Activated CD4-positive, alpha-beta T cell treated with anti-CD3 and anti-CD28 coated beads, Interleukin-2, amount 10 ng/mL, durations not matched to agents 7 days and 5 days (primary cell): ENCODE results near the gene WNT3. TPM values are rescaled to one million over a fixed set of nuclear protein-coding genes. Genes with fewer than 3 reads are reported as not detected.

Experiments used
- CTCF ChIA-PET: fragments of 350-600 bp; sonication (Branson Sonifier 250); formaldehyde crosslinking; loops from one replicate; lab custom pipeline; 2021; ENCODE audit warnings: antibody characterized with exemption; lab: Charles Lee
- POLR2A ChIA-PET: fragments of 350-600 bp; sonication (Branson Sonifier 250); formaldehyde crosslinking; loops from one replicate; lab custom pipeline; 2021; ENCODE audit warnings: antibody characterized with exemption; lab: Charles Lee
- DNase-seq: peaks from one replicate; pipeline ENCODE4 v3.0.0-alpha.2; 2020
- H3K27ac Mint-ChIP-seq: one replicate; pipeline ENCODE4 v1.8.0; 2021; ENCODE audit warnings: mild to moderate bottlenecking, moderate library complexity, mixed read lengths
- H3K27me3 Mint-ChIP-seq: one replicate; pipeline ENCODE4 v1.8.0; 2021; ENCODE audit warnings: mixed read lengths
- H3K36me3 Mint-ChIP-seq: one replicate; pipeline ENCODE4 v1.8.0; 2021; ENCODE audit warnings: low read depth, mixed read lengths
- H3K4me1 Mint-ChIP-seq: one replicate; pipeline ENCODE4 v1.8.0; 2021; ENCODE audit warnings: mixed read lengths
- H3K4me3 Mint-ChIP-seq: one replicate; pipeline ENCODE4 v1.8.0; 2021; ENCODE audit warnings: mild to moderate bottlenecking, moderate library complexity, mixed read lengths
- H3K9me3 Mint-ChIP-seq: one replicate; pipeline ENCODE4 v1.8.0; 2021; ENCODE audit warnings: mixed read lengths
- total RNA-seq, 2 experiments: library from RNA; stranded (reverse); gene quantifications; one replicate each; pipeline ENCODE4 v1.2.3, GENCODE V29; 2021

WNT3 gene, protein sequence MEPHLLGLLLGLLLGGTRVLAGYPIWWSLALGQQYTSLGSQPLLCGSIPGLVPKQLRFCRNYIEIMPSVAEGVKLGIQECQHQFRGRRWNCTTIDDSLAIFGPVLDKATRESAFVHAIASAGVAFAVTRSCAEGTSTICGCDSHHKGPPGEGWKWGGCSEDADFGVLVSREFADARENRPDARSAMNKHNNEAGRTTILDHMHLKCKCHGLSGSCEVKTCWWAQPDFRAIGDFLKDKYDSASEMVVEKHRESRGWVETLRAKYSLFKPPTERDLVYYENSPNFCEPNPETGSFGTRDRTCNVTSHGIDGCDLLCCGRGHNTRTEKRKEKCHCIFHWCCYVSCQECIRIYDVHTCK
- not detected for total RNA-seq

DNA sequence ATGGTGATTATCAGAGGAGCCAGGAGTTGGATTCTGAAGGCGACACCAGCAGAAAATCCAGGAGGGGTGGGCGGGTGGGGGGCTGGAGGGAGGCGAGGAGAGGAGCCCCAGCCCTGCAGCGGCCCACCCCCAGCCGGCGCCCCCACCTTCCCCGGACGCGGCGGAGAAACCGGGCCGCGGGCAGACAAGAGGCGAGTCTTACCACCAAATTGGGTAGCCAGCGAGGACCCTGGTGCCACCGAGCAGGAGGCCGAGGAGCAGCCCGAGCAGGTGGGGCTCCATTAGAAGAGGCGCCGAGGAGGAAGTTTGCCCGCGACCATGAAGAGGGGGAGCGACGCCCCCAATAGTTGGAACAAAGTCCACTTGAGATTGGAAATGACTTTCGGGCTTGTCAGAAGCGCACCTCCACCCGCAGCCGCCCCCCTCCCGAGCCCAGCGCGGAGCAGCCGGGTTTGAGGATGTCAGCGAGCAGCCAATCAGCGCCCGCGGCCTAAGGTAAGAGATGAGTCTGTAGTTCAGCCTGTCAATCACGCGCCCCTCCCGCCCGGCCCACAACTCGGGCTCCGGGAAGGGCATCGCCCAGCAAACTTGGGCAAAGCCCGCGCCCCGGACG, at the start of gene WNT3:
Gene WNT3, minus strand, starts transcription at position 377 of the 613 bp plus-strand sequence. Its CDS starts 95 bp downstream, at position 282.
- Mint-ChIP-seq H3K27me3 (peaks cover 77% of the 10 kb centered on the region), H3K36me3 (no peaks in the 10 kb centered on the region), H3K27ac (no peak within 1 kb of the TSS), H3K4me1 (peaks cover 16% of the 10 kb centered on the region), H3K4me3 (peak within 1 kb of the TSS; percentile 54), H3K9me3 (no peaks in the 10 kb centered on the region)
- peak; percentile 49 for DNase-seq
- ChIA-PET POLR2A (no interaction called here), CTCF (no interaction called here)

DNA sequence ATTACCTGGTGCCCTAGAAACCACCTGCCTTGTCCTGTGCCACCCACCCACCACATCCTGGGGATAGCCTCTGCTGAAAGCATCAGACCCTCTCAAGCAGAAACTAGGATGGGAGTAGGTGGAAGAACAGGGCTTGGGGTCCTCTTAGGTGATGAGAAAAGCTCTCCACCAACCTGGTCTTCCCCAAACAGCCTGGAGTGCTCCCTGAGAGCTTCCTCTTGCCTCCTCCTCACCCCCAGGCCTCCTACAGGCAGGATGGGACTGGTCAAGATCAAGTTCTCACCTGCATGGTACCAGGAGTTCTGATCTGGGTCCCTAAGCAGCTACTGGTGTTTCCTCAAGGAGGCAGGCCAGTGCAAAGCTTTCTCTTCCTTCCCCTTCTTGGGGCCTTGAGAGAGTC, 48.3 kb upstream of the WNT3 start:
- H3K4me1 Mint-ChIP-seq, result peaks cover 5% of the 10 kb centered on the region
- no peaks in the 10 kb centered on the region for H3K9me3 Mint-ChIP-seq
- peaks cover 12% of the 10 kb centered on the region for H3K27me3 Mint-ChIP-seq
- POLR2A ChIA-PET, result no interaction called here
- H3K36me3 Mint-ChIP-seq, result no peaks in the 10 kb centered on the region
- CTCF ChIA-PET, result interaction anchor here (0.6 kb wide), 1 partner anchor 194 kb away, joined by 3 read pairs; no protein-coding TSS in a partner anchor
- no peak overlapping the region for H3K4me3 Mint-ChIP-seq
- H3K27ac Mint-ChIP-seq, result no peak overlapping the region
- no peak for DNase-seq

DNA sequence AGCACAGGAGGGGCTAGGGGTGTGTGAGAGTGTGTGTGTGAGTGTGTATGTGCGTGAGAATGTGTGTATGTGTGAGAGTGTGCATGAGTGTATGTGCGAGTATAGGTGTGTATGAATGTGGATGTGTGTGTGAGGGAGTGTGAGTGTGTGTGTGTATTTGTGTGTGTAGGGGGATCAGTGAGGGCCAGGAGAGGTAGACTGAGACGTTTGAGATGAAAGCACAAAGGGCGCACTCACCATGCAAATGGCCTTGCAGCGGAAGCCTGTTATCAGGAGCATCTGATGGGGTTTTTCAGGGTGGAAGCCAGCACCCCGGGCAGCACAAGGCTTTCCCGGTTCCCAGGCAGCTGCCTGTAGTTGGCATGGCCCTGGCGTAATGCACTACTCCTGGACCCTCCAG, 47.8 kb upstream of the WNT3 start:
- Mint-ChIP-seq H3K27me3 (peaks cover 12% of the 10 kb centered on the region), H3K9me3 (no peaks in the 10 kb centered on the region), H3K36me3 (no peaks in the 10 kb centered on the region), H3K27ac (no peak overlapping the region), H3K4me3 (no peak overlapping the region), H3K4me1 (peaks cover 5% of the 10 kb centered on the region)
- CTCF ChIA-PET, result no interaction called here
- POLR2A ChIA-PET, result no interaction called here
- DNase-seq, result no peak

DNA sequence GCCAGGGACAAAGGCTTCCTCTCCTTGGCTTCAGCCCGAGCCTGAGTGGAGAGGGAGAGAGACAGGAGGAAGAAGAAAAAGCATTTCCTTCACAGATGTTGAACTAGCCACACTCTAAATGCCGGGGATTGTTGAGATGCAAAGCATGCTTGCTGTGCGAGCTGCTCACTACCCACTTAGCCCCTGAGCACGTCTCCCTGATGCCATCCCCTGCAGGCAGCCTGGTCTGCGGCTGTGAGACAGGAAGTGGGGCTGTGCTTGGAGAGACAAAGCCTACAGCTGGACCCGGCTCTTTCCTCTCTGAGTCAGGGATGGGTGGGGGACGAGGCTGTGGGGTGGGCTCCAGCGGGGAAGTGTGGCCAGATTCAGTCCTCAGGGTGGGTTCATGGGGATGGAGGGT, 46.6 kb upstream of the WNT3 start:
- Mint-ChIP-seq H3K4me1 (peaks cover 5% of the 10 kb centered on the region), H3K4me3 (no peak overlapping the region), H3K9me3 (no peaks in the 10 kb centered on the region), H3K36me3 (no peaks in the 10 kb centered on the region), H3K27me3 (peaks cover 12% of the 10 kb centered on the region), H3K27ac (no peak overlapping the region)
- DNase-seq, result no peak
- POLR2A ChIA-PET, result no interaction called here
- CTCF ChIA-PET, result no interaction called here

DNA sequence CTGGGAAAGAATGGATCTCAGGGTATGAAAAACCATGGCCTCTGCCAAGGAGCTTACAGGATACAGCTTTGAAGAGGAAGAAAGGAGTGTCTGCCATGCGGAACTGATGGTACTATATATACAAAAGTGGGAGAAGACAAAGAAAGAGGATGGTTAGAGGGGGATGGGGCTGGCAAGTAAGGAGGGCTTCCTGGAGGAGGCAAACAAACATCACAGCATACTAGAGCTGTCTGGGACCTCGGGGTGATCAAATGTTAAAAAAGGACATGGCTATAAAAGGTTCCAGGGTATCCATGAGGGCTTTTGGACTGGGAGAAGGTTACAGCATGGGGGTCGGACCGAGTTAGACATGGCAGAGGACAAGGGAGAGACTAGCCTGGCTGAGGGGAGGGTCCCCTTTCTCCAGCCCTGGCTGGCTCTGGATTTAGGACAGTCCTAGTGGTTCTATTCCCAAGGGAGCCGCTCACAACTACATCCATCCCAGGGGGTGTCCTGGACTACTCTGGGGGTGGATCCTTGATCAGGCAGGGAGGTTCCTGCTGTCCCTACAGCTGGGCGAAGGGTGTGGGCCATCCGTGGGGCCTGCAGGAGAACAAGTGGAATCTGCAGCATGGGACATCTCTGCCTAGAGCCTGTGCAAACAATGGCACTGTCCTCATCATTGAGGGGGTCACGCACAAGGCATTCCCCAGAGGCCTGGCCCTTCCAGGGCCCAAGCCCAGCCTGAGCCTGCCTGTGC, 45.1 kb upstream of the WNT3 start:
- peaks cover 5% of the 10 kb centered on the region for H3K4me1 Mint-ChIP-seq

DNA sequence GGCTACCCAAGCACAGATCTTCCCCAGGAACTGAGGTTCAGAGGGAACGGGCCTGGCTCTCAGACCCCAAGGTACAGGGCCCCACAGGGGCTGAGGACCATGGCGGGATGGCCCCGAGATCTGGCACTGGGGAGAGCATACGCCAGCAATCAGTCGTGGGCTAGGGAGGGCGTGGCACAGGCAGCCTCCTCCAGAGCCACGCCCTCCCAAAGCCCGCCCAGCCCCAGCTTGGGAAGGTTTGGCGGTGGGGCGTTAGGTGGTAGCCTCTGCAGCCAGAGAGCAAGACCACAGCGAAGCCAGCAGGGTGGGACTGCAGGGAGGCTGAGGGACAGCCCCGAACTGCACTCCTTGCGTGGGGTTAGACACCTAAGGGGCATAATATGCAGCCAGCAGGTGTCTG, 44.5 kb upstream of the WNT3 start:
- Mint-ChIP-seq H3K36me3 (no peaks in the 10 kb centered on the region), H3K27me3 (peaks cover 12% of the 10 kb centered on the region), H3K9me3 (no peaks in the 10 kb centered on the region), H3K27ac (no peak overlapping the region), H3K4me3 (no peak overlapping the region), H3K4me1 (peaks cover 5% of the 10 kb centered on the region)
- ChIA-PET POLR2A (no interaction called here), CTCF (no interaction called here)
- no peak for DNase-seq

More for the DNA sequence above, 45.1 kb upstream of the WNT3 start:
- no peak for DNase-seq
- POLR2A ChIA-PET, result no interaction called here
- Mint-ChIP-seq H3K9me3 (no peaks in the 10 kb centered on the region), H3K27me3 (peaks cover 12% of the 10 kb centered on the region), H3K4me3 (no peak overlapping the region), H3K36me3 (no peaks in the 10 kb centered on the region), H3K27ac (no peak overlapping the region)
- CTCF ChIA-PET, result no interaction called here

DNA sequence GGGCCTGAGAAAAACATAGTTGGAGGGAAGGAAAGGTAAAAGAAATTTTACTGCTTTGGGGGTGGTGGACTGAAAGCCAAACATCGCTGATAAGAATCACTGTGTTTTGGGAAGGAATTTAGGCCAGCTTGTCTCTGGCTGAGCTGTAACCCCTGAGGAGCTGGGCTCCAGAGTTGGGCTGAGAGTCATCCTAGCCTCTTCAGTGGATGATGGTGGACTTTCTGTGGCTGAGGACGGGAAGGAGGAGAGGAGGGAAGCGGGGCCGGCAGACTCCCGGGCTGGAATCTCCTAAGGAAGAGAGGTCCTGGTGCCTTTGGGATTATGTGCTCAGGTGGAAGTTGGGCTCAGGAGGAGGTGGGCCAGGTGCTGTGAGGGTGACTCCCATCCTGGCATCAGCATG, 41.5 kb upstream of the WNT3 start:
- no peak overlapping the region for H3K27ac Mint-ChIP-seq
- no peaks in the 10 kb centered on the region for H3K36me3 Mint-ChIP-seq
- CTCF ChIA-PET, result interaction anchor here (0.8 kb wide), 1 partner anchor 11 kb away, joined by 4 read pairs; no protein-coding TSS in a partner anchor
- no peak for DNase-seq
- POLR2A ChIA-PET, result no interaction called here
- H3K4me3 Mint-ChIP-seq, result no peak overlapping the region
- peaks cover 1% of the 10 kb centered on the region for H3K4me1 Mint-ChIP-seq
- no peaks in the 10 kb centered on the region for H3K9me3 Mint-ChIP-seq
- peaks cover 23% of the 10 kb centered on the region for H3K27me3 Mint-ChIP-seq

DNA sequence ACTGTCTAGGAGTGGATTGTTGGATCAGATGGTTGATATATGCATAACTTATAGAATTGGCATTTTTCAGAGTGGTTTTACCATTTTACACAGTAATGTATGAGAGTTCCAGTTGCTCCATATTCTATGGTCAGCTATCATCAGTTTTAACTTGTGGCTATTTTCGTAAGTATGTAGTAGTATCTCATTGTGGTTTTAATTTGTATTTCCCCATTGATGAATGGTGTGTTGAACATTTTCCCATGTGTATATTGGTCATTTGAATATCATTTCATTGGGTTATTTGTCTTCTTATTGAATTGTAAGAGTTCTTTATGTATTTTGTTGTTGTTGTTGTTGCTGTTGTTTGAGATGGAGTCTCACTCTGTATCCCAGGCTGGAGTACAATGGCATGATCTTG, 39.1 kb upstream of the WNT3 start:
- ChIA-PET CTCF (no interaction called here), POLR2A (no interaction called here)
- Mint-ChIP-seq H3K4me1 (peaks cover under 1% of the 10 kb centered on the region), H3K27me3 (peaks cover 28% of the 10 kb centered on the region), H3K36me3 (no peaks in the 10 kb centered on the region), H3K27ac (no peak overlapping the region), H3K4me3 (no peak overlapping the region), H3K9me3 (no peaks in the 10 kb centered on the region)
- no peak for DNase-seq

DNA sequence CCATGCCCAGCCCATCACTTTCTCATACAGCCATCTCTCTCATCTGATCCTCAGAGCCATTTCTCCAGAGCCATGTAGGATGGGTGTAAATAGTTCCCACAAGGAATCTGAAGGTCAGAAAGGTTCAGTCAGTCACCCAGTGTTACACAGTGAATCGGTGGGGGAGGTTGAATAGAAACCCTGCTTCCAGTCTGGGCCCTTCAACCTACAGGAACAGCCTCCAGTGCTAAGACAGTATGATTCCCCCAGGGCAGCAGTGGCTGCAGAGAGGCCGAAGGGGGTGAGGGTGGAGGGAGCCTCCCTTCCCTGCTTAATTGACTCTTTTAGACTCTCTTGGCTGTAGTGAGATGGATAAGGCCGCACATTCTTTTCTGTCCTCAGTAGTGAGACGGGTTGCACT, 36.5 kb upstream of the WNT3 start:
- CTCF ChIA-PET, result no interaction called here
- no peak for DNase-seq
- peaks cover 9% of the 10 kb centered on the region for H3K4me1 Mint-ChIP-seq
- H3K36me3 Mint-ChIP-seq, result no peaks in the 10 kb centered on the region
- H3K27ac Mint-ChIP-seq, result no peak overlapping the region
- H3K27me3 Mint-ChIP-seq, result peaks cover 50% of the 10 kb centered on the region
- H3K9me3 Mint-ChIP-seq, result no peaks in the 10 kb centered on the region
- no peak overlapping the region for H3K4me3 Mint-ChIP-seq
- POLR2A ChIA-PET, result no interaction called here

DNA sequence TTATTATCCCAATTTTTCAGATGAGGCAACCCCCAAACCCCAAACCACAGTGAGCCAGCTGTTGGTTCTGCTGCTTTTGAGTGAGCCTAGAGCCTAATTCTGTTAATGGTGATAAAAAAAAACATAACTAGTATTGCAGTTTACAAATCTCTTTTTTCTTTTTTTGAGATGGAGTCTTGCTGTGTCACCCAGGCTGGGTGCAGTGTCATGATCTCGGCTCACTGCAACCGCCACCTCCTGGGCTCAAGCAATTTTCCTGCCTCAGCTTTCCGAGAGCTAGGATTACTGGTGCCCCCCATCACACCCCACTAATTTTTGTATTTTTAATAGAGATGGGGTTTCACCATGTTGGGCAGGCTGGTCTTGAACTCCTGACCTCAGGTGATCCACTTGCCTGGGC, 36.0 kb upstream of the WNT3 start:
- H3K4me3 Mint-ChIP-seq, result no peak overlapping the region
- CTCF ChIA-PET, result no interaction called here
- H3K4me1 Mint-ChIP-seq, result peaks cover 9% of the 10 kb centered on the region

DNA sequence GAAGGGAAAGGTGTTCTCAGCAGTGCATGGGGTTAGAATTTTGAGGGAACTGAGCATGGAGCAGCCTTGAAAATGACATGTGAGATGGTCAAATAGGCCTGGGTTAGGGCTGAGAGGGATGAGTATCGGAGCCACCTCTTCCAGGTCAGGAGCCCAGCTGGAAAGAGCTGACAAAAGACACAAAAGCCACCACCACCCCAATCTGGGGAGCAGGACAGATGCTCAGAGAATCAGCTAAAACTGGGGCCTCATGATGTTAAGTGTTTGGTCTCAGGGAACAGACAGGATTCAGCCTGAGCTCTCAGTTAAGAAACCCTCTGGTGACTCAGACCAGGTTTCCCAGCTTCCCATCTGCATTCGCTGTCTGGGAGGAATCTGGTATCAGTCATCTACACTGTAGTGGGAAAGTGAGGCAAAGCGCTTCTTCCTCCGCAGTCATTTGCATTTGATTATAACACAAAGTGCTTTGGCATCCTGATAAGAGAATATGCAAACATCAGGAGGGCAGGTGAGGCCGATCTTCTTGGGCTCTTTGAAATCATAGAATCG, 35.5 kb upstream of the WNT3 start:
- ChIA-PET CTCF (interaction anchor here (1.0 kb wide), 1 partner anchor 10 kb away, joined by 3 read pairs; no protein-coding TSS in a partner anchor), POLR2A (no interaction called here)
- Mint-ChIP-seq H3K27me3 (peaks cover 55% of the 10 kb centered on the region), H3K27ac (no peak overlapping the region), H3K36me3 (no peaks in the 10 kb centered on the region), H3K4me3 (no peak overlapping the region), H3K9me3 (no peaks in the 10 kb centered on the region), H3K4me1 (peaks cover 9% of the 10 kb centered on the region)
- DNase-seq, result no peak

More for the DNA sequence above, 36.0 kb upstream of the WNT3 start:
- H3K9me3 Mint-ChIP-seq, result no peaks in the 10 kb centered on the region
- no peak for DNase-seq
- H3K27me3 Mint-ChIP-seq, result peaks cover 52% of the 10 kb centered on the region
- POLR2A ChIA-PET, result no interaction called here
- no peaks in the 10 kb centered on the region for H3K36me3 Mint-ChIP-seq
- H3K27ac Mint-ChIP-seq, result no peak overlapping the region

DNA sequence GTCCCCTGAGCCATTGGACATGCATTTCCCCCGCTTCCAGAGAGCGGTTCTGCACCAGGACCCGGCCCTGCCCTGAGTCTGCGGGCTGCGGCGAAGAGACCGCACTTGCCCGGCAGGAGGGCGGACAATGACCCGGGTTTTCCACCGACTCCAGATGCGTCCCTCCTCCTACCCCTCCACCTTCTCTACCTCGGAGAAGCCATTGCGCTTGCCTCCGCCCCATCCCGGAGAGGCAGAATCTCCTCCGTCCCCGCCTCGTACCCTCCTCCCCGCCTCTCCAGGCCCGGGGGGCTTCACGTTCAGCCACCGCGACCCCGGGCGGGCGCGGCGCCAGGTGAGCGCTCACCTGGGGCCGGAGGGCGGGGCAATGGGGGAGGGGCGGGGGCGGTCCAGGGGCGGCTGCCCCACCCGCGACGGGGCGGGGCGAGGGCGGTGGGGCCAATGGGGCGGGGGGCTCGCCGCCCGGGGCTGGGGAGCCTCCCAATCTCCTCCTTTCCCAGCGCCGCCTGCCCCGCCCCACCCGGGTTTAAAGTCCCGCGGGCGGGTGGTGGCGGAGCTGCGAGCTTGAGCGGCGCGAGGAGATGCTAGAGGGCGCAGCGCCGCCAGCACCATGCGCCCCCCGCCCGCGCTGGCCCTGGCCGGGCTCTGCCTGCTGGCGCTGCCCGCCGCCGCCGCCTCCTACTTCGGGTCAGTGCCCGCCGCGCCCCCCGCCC, 32.7 kb upstream of the WNT3 start, which contains the start of gene WNT9B:
Gene WNT9B, plus strand, starts transcription at position 555 of the 713 bp plus-strand sequence. Its CDS starts 56 bp downstream, at position 611.
- ChIA-PET POLR2A (no interaction called here), CTCF (no interaction called here)
- no peak within 1 kb of the TSS for H3K27ac Mint-ChIP-seq
- H3K27me3 Mint-ChIP-seq, result peaks cover 56% of the 10 kb centered on the region
- H3K36me3 Mint-ChIP-seq, result no peaks in the 10 kb centered on the region
- DNase-seq, result peak; percentile 24
- H3K4me1 Mint-ChIP-seq, result peaks cover 9% of the 10 kb centered on the region
- no peak within 1 kb of the TSS for H3K4me3 Mint-ChIP-seq
- H3K9me3 Mint-ChIP-seq, result no peaks in the 10 kb centered on the region
